Esophagus muscularis mucosa (tissue), 4 donors: ENCODE results near the gene RMDN3.

Experiments
- EP300 ChIP-seq: sonication (generic); formaldehyde crosslinking; IDR thresholded peaks from one replicate; pipeline ENCODE4 v1.6.1; 2017; ENCODE audit warnings: antibody characterized with exemption
- POLR2A ChIP-seq: fragments of 450-650 bp; IDR thresholded peaks from one replicate; pipeline ENCODE4 v1.6.1; 2017; ENCODE audit warnings: antibody characterized with exemption, moderate library complexity, mild to moderate bottlenecking, low read depth
- POLR2AphosphoS5 ChIP-seq, 2 donors: sonication (generic); formaldehyde crosslinking; IDR thresholded peaks; one replicate each; pipeline ENCODE4 v1.6.1; 2017; ENCODE audit warnings: antibody characterized with exemption in 2 of 2
- TF ChIP-seq, protein P1 (sequence below), 3 experiments: fragments of 200-600 bp in 2 of 3; fragments of 450-650 bp in 1 of 3; sonication (generic) in 2 of 3; IDR thresholded peaks; one replicate each; pipeline ENCODE4 v1.5.1; 2017 to 2019; ENCODE audit warnings: antibody characterized with exemption in 3 of 3, mild to moderate bottlenecking in 2 of 3, moderate library complexity in 1 of 3

GRCh38 chr15:40722354-40722753, 32.7 kb downstream of the RMDN3 start:
- TF ChIP-seq, protein P1, sequence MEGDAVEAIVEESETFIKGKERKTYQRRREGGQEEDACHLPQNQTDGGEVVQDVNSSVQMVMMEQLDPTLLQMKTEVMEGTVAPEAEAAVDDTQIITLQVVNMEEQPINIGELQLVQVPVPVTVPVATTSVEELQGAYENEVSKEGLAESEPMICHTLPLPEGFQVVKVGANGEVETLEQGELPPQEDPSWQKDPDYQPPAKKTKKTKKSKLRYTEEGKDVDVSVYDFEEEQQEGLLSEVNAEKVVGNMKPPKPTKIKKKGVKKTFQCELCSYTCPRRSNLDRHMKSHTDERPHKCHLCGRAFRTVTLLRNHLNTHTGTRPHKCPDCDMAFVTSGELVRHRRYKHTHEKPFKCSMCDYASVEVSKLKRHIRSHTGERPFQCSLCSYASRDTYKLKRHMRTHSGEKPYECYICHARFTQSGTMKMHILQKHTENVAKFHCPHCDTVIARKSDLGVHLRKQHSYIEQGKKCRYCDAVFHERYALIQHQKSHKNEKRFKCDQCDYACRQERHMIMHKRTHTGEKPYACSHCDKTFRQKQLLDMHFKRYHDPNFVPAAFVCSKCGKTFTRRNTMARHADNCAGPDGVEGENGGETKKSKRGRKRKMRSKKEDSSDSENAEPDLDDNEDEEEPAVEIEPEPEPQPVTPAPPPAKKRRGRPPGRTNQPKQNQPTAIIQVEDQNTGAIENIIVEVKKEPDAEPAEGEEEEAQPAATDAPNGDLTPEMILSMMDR (IDR thresholded peaks at IDR 0.05): no peak
- TF ChIP-seq POLR2A (no peak), POLR2AphosphoS5 (IDR thresholded peaks at IDR 0.05) (no peak), EP300 (no peak)
